Measurements from ENCODE around the gene PFKFB4. TPM values are rescaled to one million over a fixed set of nuclear protein-coding genes. Genes with fewer than 3 reads are reported as not detected.

The PFKFB4 gene
- total and polyA plus RNA-seq, 7 donors: 1.5 to 8.0 (median 4.2) TPM

DNA sequence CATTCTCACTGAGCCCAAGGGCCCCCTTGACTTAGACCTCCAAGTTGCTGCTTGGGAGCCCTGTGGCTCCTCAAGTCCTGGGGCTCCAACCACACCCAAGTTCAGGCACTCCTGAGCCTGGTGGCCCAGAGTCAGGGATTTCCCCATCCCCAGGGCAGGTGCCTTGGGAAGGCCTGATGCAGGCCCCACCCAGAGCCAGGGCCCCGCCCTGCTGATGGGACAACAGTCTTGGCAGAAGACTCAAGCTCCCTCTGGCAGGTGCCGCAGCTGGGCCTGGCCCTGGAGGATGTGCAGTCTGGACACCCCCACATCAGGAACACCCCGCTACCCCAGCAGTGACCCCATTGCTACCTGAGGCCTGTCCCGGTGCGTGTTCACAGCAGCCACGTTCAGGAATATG lies 35.0 kb downstream of the PFKFB4 start:
- no peak overlapping the region for H3K4me3 ChIP-seq
- WGBS, 2 donors: 68 to 80% methylated on average over 6 of the region's 6 CpGs
- no peaks in the 10 kb centered on the region for H3K9me3 ChIP-seq
- no peaks in the 10 kb centered on the region for H3K27me3 ChIP-seq
- no peak overlapping the region for H3K27ac ChIP-seq
- H3K4me1 ChIP-seq: no peaks in the 10 kb centered on the region
- H3K36me3 ChIP-seq: no peaks in the 10 kb centered on the region
- no peak for DNase-seq
- intact Hi-C loops (cut with DNase I): no loop called here
- TF ChIP-seq, protein P1, sequence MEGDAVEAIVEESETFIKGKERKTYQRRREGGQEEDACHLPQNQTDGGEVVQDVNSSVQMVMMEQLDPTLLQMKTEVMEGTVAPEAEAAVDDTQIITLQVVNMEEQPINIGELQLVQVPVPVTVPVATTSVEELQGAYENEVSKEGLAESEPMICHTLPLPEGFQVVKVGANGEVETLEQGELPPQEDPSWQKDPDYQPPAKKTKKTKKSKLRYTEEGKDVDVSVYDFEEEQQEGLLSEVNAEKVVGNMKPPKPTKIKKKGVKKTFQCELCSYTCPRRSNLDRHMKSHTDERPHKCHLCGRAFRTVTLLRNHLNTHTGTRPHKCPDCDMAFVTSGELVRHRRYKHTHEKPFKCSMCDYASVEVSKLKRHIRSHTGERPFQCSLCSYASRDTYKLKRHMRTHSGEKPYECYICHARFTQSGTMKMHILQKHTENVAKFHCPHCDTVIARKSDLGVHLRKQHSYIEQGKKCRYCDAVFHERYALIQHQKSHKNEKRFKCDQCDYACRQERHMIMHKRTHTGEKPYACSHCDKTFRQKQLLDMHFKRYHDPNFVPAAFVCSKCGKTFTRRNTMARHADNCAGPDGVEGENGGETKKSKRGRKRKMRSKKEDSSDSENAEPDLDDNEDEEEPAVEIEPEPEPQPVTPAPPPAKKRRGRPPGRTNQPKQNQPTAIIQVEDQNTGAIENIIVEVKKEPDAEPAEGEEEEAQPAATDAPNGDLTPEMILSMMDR (IDR thresholded peaks at IDR 0.05): no peak
- TF ChIP-seq POLR2AphosphoS5 (IDR thresholded peaks at IDR 0.05) (no peak), POLR2A (IDR thresholded peaks at IDR 0.05) (no peak), EP300 (IDR thresholded peaks at IDR 0.05) (no peak)

DNA sequence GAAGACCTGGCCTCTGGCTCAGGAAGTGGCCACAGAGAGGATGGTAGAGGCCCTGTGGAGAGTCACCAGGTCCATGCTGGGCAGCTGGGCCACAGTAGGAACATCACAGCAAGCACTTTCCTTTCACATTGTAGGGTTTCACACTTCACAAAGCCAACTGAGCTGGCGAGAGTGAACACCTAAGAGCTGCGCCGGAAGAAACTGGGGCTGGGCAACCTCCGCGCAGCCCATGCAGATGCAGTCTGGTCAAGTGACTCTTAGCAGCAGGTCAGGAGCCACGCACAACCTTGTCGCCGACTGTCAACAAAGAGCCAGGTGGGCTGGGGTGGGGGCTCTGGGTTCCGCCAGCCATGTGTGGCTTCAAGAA lies 37.3 kb downstream of the PFKFB4 start:
- WGBS, 2 donors: 94 to 96% methylated on average over 9 of the region's 9 CpGs
- H3K9me3 ChIP-seq: no peaks in the 10 kb centered on the region
- intact Hi-C loops (cut with DNase I): no loop called here

DNA sequence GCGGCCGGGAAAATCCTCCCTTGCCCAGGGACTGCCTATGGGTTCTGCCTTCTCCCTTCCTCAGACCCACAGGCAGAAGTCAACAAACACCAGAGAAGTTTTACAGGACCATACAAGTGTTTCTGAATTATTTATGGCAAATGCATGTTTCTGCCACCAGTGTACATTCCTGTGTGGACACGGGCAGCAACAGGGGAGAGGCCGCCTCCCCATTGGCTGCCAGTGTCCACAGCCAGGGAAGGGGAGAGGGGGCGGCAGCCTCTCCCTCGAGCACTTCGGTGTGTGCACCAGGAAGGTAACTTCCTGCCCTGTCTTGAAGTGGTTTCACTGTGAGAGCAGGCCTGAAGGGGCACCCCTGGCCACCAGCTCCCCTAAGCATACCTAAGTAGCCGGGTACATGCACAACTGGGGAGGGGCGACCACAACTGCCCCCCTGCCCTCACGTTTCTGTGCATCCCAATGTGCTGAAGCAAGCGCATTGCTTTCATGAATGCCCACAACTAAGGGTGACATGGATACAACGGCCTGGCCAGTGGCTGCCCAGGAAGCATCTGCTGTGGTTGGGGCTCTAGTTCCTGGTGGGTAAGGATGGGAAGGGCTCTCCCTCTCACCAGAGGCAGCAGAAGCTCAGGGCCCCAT lies 37.8 kb downstream of the PFKFB4 start:
- intact Hi-C loops (cut with DNase I): no loop called here
- no peak for DNase-seq
- Histone ChIP-seq H3K36me3 (no peaks in the 10 kb centered on the region), H3K27ac (no peak overlapping the region), H3K9me3 (no peaks in the 10 kb centered on the region), H3K4me1 (no peaks in the 10 kb centered on the region), H3K4me3 (no peak overlapping the region), H3K27me3 (no peaks in the 10 kb centered on the region)
- WGBS, 2 donors: 68 to 84% methylated on average over 12 of the region's 12 CpGs
- TF ChIP-seq EP300 (IDR thresholded peaks at IDR 0.05) (no peak), POLR2A (IDR thresholded peaks at IDR 0.05) (no peak), POLR2AphosphoS5 (IDR thresholded peaks at IDR 0.05) (no peak)
- TF ChIP-seq, protein P1 (IDR thresholded peaks at IDR 0.05): no peak

More for the DNA sequence above, 37.3 kb downstream of the PFKFB4 start:
- H3K4me3 ChIP-seq: no peak overlapping the region
- DNase-seq: no peak
- H3K4me1 ChIP-seq: no peaks in the 10 kb centered on the region
- H3K36me3 ChIP-seq: no peaks in the 10 kb centered on the region
- TF ChIP-seq EP300 (IDR thresholded peaks at IDR 0.05) (no peak), POLR2AphosphoS5 (IDR thresholded peaks at IDR 0.05) (no peak), POLR2A (IDR thresholded peaks at IDR 0.05) (no peak)
- TF ChIP-seq, protein P1 (IDR thresholded peaks at IDR 0.05): no peak
- no peaks in the 10 kb centered on the region for H3K27me3 ChIP-seq
- no peak overlapping the region for H3K27ac ChIP-seq

DNA sequence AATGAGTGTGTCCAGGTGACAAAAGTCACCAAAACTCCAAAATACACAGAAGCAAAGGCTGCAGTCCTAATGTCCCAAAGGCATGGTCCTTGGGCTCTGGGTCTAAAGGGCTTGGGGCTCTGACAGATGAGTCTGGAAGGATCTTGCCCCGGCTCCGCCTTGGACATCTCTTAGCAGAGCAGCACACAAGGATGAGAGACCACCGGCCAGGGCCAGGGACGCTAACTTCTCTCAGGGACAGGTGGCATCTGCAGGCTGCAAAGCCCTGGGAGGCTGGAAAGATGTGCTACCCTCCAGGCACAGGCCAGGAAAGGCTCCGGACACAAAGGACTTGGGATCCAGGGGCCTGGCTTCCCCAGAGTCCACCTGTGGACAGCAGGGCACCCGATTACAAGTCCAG lies 38.5 kb downstream of the PFKFB4 start:
- Histone ChIP-seq H3K4me3 (no peak overlapping the region), H3K9me3 (no peaks in the 10 kb centered on the region), H3K27me3 (no peaks in the 10 kb centered on the region), H3K27ac (no peak overlapping the region), H3K36me3 (no peaks in the 10 kb centered on the region), H3K4me1 (no peaks in the 10 kb centered on the region)
- 91 to 94% methylated on average over 6 of the region's 6 CpGs for WGBS, 2 donors
- intact Hi-C loops (cut with DNase I): no loop called here
- TF ChIP-seq POLR2AphosphoS5 (IDR thresholded peaks at IDR 0.05): no peak
- TF ChIP-seq, protein P1 (IDR thresholded peaks at IDR 0.05): no peak
- TF ChIP-seq POLR2A (IDR thresholded peaks at IDR 0.05): no peak
- no peak for TF ChIP-seq EP300 (IDR thresholded peaks at IDR 0.05)
- no peak for DNase-seq

DNA sequence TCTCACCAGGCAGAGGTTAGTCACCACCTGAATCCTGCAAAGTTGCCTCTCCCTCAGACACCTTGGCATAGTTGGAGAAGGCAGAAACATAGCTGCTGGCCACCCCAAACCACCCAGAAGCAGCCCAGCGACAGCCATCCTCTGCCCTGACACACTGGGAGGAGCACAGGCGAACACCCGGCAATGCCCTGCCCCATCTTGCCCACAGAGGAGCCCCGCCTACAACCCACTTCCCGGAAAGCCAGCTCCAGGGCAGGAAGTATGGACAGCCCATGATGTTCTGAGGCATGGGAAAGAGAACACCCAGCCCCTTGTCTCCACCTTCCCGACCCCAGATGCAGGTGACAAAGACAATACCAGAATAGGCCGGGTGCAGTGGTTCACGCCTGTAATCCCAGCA lies 40.0 kb downstream of the PFKFB4 start:
- no peaks in the 10 kb centered on the region for H3K36me3 ChIP-seq
- intact Hi-C loops (cut with DNase I): no loop called here
- DNase-seq: no peak

More for the DNA sequence above, 40.0 kb downstream of the PFKFB4 start:
- no peaks in the 10 kb centered on the region for H3K4me1 ChIP-seq
- 69 to 74% methylated on average over 8 of the region's 8 CpGs for WGBS, 2 donors
- no peak overlapping the region for H3K27ac ChIP-seq
- H3K4me3 ChIP-seq: no peak overlapping the region
- no peaks in the 10 kb centered on the region for H3K9me3 ChIP-seq
- no peak for TF ChIP-seq EP300 (IDR thresholded peaks at IDR 0.05)
- TF ChIP-seq, protein P1 (IDR thresholded peaks at IDR 0.05): no peak
- TF ChIP-seq POLR2A (IDR thresholded peaks at IDR 0.05): no peak
- TF ChIP-seq POLR2AphosphoS5 (IDR thresholded peaks at IDR 0.05): no peak
- H3K27me3 ChIP-seq: no peaks in the 10 kb centered on the region

Data from sigmoid colon (tissue), 7 donors.